ENCODE data around the gene MFAP3L.
A peak's percentile ranks its signal among the peaks of the same experiment; 100 is the strongest.
"Not testable (repeated sequence)": the region's sequence is repeated elsewhere in the genome, so short reads cannot be mapped to it uniquely, and the experiment has no call there.

MFAP3L gene

GRCh38 chr4:170026253-170027021, at the start of gene MFAP3L:
TSS of gene MFAP3L (minus strand) at chr4:170026395. CDS start at chr4:170005877, 20,518 bp downstream.
- peak; percentile 86 for DNase-seq

DNA sequence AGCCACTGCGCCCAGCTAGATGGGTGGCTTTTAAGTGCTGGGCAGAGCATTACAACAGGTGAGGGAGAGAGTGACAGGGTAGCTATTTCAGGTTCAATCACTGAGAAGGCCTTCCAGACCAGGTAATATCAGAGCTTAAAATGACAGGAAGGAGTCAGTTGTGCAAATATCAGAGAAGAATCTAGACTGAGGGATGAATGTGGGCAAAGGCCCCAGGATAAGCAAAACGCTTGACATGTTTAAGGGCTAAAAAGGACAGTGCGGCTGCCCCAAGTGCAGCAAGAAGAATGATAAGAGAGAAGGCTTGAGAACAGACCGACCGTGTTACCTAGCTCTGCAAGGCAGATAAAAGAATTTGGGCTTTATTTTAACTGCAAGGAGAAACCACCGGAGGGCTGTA, 45.0 kb upstream of the MFAP3L start:
- DNase-seq = no peak

DNA sequence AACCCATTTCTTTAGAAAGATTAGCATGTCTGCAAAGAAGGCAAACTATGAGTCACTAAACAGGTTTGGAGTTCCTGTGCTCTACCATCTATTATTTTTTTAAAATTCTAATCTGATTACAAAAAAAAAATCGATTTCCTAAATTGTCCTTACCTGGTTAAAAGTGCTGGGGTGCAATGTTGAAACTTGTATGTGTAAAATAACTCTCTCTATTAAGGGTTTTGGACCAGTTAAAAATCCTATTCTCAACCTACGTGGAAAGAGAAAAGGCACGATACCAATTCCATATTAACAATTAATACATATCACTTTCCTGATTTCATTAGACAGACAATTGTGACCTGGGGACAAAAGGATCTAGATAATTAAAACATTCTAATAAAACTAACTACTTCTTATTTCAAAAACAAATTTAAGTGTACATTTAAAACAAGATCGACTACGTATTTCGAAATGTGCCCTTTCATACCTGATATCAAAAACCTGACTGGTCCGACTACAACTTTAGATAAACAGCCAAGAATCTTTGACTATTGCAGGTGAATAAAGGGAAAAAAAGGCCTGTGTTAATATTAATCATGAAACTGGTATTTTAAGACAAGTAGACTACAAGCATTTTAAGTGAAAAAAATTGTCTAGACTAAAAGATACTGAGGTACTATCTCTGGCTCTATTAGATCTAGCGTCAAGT, 42.4 kb upstream of the MFAP3L start:
- no peak for DNase-seq

GRCh38 chr4:170059421-170059820, 33.2 kb upstream of the MFAP3L start:
- no peak for DNase-seq

GRCh38 chr4:170058826-170059225, 32.6 kb upstream of the MFAP3L start:
- DNase-seq = no peak

- DNase-seq = no peak
These were observed 31.7 kb upstream of the MFAP3L start for GRCh38 chr4:170057866-170058265.

DNA sequence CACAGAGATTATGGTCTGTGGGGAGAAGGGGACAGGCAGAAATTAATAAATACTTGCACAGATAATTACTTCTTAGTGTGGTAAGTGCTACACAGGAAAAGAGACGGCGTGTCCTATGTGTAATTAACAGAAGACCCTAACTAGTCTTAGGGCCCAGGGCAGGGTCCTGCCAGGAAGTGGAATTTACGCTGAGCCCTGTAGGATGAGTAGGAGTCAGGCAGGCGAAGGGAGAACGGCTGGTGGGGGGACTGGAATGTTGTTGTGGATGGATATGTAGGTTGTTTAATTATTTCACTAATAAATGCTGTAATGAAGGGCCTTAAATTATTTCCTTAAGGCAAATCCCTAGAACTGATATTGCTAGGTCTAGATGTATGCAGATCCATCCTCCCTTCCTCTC, 26.7 kb upstream of the MFAP3L start:
- no peak for DNase-seq

DNA sequence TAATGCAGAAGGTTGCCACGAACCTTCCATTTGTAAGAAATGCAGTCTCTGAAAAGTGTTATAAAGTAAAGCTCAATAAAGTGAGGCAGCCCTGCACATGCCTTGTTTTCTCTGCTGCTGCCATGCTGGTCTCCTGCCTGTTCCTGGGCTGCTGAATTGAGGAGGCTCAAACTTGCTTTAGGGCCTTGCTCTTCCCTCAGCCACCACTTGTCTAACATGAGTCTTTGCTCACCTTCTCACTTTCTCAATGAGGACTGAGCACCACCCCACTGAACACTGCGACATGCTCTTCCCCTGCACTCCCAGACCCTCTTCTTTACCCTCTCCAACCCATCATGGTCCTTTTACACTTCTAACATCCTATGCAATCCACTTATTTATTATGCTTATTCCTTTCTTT, 25.2 kb upstream of the MFAP3L start:
- no peak for DNase-seq

GRCh38 chr4:170049766-170050165, 23.6 kb upstream of the MFAP3L start:
- DNase-seq = no peak

DNA sequence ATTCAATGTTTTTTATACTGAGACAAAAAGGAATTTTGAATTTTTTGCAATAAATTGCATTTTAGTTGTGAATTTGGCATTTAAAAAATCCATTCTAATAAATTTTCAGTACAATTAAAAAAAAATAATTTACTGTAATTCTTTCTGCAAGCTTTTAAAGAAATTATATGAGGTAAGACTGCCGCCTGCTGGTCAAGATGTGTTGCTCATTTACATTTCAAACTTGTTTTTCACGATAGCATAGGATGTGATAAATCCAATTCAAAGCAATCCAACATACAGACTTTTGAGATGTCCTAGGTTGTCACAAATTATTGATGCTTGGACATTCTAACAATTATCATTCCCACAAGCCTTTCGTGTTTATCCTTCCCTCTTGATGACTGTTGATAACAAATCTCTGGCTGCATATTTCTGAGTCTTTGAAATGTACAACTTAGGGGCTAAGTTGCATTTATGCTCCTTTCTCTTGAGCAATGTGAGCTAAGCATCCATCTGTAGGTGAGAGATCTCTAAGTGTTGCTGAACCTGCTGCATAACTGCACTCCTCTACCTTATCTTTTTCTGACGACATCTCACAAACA, 21.7 kb upstream of the MFAP3L start:
- peak; percentile 90 for DNase-seq

- DNase-seq = not testable (repeated sequence)
These were observed 20.0 kb upstream of the MFAP3L start for GRCh38 chr4:170046156-170046555.

- no peak for DNase-seq
These were observed 14.0 kb upstream of the MFAP3L start for GRCh38 chr4:170040031-170040680.

DNA sequence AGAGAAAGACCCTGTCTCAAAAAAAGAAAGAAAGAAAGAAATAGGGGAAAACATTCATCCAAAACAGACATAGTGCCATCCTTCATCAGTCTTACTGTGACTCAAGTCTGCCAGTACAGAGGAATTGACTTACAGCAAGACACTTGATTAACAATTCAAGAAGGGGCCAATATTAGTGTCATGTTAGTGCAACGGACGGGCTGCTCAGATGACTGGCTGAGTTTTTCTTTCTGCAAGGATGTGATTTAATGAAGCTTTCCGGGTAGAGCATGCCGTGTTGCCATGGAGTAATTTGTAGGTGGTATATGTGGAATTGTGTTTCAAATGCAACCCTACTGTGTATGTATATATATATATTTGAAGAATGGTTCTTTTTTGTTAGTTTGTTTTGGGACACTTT, 12.6 kb upstream of the MFAP3L start:
- DNase-seq = no peak

DNA sequence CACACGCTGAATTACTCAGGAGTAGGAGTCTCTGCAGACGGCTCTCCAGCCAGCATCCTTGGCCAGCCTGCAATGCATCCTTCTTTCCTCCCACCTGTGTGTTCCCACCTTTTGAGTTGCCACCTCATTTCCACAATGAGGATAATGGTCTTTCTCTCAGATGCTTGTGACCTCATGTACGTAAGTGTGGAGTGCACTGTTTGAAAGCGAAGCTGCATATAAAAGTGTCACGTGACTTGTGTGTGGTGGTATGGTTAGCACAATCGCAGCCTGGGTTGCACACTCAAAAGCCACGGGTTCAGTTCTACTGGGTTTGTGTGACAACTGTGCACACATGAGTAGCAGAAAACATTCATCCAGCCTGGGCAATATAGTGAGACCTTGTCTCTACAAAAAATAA, 12.0 kb upstream of the MFAP3L start:
- no peak for DNase-seq

GRCh38 chr4:170037481-170037880, 11.3 kb upstream of the MFAP3L start:
- no peak for DNase-seq

DNA sequence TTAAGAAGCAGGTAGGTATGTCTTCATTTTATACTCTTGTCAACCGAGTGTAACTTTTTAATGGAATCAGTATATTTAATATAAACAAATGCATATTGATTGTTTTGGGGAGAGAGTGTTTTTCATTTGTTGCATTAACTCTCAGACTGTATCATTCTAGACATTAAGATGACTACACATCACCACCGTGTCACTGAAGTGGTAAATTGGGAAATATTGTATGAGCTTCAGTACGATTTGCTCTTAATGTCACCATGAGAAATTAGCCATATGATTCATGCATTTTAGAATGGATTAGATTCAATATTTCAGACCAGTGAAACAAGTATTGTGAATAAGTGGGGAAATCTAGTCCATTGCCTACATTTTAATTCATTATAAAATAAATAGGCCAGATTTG, 9.7 kb upstream of the MFAP3L start:
- DNase-seq = no peak

DNA sequence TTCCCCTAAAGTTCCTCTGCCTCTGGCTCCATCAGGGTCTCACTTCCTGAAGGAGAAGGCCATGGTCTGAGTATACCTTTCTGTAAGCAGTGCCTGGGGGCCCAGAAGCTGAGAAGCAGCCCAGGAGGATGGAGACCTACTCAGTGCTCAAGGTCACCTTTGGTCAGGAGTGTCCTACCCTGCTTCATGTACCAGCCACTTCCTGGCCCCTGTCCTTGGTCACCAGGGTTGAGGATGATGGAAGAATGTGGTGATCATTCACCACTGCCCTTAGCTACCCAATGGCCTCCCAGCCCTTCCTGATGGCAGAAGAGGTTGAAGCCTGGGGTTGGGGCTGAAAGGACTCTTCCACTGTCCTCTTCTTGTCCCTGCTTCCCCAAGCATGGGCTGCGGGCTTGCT, 9.0 kb upstream of the MFAP3L start:
- DNase-seq = no peak

DNA sequence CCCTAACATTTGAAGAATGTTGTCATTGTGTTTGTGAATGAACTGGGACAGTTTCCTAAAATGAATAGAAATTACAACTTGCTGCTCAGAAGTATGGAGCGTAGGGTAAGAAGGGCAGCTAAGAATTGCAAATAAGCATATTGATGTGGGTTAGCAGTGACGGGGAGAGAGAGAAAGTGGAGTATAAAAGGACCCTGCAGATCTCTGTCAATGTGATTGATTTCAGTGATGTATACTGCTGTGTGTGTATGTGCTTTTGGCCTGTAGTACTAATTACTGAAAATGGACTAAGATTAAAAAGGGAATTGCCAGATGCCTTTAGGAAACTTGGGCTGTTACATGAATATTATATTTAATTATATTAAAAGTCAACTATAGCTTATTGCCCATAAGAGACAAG, 7.8 kb upstream of the MFAP3L start:
- no peak for DNase-seq

DNA sequence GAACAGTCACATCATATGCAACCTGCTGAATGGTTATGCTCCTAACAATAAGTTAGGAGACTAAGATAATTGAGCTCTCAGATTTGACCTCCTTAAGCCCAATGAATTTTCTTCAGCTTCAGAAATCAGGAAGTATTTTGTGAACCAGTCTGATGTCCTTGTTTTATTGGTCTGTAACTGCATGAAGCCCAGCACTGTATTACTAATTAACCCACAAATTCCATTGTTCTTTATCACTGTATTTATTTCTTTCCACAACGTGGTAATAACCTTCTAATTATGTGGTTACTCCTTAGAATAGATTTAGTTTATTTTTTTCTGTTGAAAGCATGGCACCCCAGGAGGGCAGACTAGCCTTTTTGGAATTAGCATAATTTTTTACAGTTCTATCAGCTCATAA, 3.9 kb upstream of the MFAP3L start:
- no peak for DNase-seq

- DNase-seq = peak; percentile 97
These were observed 1.1 kb upstream of the MFAP3L start for GRCh38 chr4:170027181-170027829.

- no peak for DNase-seq
These were observed 507 bp downstream of the MFAP3L start for GRCh38 chr4:170025523-170026252.

DNA sequence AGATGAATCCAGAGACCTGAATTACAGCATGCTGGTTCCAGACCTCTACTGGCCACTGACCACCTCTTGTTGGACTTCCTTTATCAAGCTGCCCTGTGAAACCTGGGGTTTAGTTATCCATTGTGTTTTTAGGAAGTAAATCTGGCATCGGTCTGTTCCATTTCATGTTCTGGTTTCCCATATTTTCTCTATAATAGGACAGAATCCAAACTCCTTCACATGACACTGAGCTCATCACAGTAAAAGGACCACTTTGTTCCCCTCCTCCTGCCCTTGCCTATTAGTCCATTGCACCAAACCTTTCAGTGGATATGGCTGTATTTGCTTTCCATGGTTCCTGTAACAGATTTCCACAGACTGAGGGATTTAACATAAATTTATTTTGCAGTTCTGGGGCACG, 4.0 kb downstream of the MFAP3L start:
- no peak for DNase-seq
